ENCODE measurements around the gene DNAJC17.

The DNAJC17 gene

GRCh38 chr15:40755812-40756208 lies 51.5 kb downstream of the DNAJC17 start:
- DNase-seq (ENCODE audit: extremely low read depth, low read depth): no peak
- no peak for TF ChIP-seq CTCF (IDR thresholded peaks at IDR 0.05; ENCODE audit: low read depth, low read length)

DNA sequence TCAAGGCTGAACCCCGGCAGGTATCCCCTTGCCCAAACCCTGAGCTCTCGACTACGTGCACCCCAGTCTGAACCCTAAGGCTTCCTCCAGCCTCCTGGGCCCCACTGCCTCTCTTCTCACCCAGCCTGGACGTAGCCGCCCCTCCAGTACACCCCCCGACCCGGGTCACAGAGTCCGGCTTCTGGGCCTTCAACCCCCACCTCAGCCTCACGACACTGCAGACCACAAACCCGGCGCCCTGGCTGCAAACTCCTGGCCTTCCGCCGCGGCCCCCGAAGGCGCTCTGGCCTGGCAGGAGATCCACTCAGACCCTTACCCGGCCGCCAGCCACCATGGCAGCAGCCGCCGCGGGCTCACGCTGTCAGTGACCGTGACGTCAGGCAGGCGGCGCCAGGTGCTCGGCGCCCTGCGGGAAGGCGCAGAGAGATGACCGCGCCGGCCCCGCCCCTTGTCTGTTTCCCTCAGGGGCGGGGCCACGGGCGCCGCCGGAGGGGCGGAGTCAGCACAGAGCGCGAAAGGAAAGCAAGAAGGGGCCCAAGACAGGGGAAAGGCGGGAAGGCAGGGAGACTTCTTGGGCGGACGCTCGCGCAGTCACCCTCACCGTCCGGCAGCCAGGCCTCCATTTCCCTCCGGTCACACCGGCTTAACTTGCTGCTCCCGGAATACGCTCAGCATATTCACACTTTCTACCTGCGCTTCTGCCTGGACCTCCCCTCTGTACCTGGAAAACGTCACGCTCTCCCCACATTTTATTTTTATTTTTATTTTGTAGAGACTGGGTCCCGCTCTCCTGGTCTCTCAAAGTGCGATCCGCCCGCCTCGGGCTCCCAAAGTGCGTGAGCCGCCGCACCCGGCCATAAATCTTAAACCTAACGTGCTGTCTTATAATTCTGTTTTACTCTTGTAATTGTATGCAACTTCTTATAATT lies 52.1 kb downstream of the DNAJC17 start, which contains the start of gene RMDN3:
Gene RMDN3, minus strand, starts transcription at position 372 of the 929 bp plus-strand sequence. CDS start 471 bp downstream, outside the sequence.
- TF ChIP-seq CTCF (IDR thresholded peaks at IDR 0.05; ENCODE audit: low read depth, low read length): no peak
- peak; percentile 64 for DNase-seq (ENCODE audit: extremely low read depth, low read depth)

DNA sequence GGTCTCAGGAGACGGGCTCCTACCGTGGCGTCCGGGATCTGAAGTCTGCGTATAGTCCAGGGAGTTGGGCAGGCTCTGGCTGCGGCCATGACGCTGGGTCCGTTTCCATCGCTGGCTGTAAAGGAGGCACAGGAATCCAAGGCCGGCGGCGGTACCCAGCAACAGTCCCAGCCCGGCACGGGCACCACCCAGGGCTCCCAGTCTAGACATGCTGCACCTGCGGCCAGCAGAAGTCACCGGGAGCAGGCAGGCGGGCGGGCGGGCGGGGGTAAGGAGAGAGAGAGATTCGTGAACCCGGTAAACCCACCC lies 52.7 kb downstream of the DNAJC17 start:
- TF ChIP-seq CTCF (IDR thresholded peaks at IDR 0.05; ENCODE audit: low read depth, low read length): no peak
- DNase-seq (ENCODE audit: extremely low read depth, low read depth): no peak

DNA sequence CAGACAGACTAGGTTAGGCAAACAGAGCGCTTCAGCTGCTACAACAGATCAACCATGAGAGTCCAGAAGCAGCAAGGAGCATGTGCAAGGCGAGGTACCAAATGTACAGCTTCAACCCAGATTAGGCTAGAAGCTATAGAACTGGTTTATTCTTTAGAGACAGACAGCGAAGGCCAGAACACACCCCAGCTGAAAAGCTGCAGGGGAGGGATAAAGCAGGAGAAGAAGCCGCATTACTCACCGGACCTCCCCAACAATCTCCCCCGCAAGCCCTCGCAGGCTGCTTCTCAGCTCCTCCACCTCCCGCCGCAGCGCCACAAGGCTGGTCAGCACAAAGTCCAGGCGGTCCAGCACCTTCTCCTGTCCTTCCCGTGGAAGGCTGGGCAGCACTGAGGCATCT lies 55.5 kb downstream of the DNAJC17 start:
- no peak for DNase-seq (ENCODE audit: extremely low read depth, low read depth)
- TF ChIP-seq CTCF (IDR thresholded peaks at IDR 0.05; ENCODE audit: low read depth, low read length): no peak

DNA sequence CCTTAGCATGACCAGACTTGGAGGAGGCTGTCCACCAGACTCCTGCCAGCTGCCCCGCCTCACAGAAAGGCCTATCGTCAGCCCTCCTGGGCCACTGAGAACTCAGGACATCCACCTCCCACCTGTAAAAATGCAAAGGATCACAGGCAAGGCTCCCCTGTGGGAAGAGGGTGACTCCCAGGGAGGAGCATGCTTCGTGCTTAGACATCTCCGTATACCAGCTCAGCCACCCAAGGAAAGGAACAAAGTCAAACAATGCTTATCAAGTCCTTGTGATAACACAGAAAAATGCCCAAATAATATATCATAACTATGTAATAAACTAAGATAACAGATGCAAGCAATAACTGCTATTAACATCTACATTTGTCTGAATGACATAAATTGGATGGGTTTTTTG lies 56.4 kb downstream of the DNAJC17 start:
- no peak for TF ChIP-seq CTCF (IDR thresholded peaks at IDR 0.05; ENCODE audit: low read depth, low read length)
- DNase-seq (ENCODE audit: extremely low read depth, low read depth): no peak

DNA sequence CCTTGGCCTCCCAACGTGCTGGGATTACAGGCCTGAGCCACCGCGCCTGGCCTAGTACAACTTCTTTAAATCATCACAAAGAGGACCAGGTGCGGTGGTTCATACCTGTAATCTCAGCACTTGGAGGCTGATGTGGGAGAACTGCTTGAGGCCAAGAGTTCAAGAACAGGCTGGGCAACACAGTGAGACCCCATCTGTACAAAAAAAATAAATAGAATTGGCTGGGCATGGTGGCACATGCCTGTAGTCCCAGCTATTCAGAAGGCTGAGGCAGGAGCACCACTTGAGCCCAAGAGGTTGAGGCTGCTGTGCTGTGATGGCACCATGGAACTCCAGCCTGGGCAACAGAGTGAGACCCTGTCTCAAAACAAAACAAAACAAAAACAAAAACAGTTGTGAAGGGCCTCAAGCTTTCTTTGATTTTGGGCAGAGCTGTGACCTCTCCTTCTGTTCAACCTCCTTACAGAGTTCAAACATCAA lies 58.1 kb downstream of the DNAJC17 start:
- DNase-seq (ENCODE audit: extremely low read depth, low read depth): no peak
- no peak for TF ChIP-seq CTCF (IDR thresholded peaks at IDR 0.05; ENCODE audit: low read depth, low read length)
